CD14-positive monocyte (primary cell): ENCODE data around the gene UBIAD1. TPM values are rescaled to one million over a fixed set of nuclear protein-coding genes. Genes with fewer than 3 reads are reported as not detected.

ENCODE experiments used
- DNase-seq, 3 donors: peaks; one replicate each; pipeline ENCODE4 v3.0.0-alpha.2; 2011 to 2022
- H2AFZ ChIP-seq: 2 replicates; pipeline ENCODE4 v1.6.0; 2012; ENCODE audit warnings: mild to moderate bottlenecking, low read depth, low read length, inconsistent platforms; ENCODE audit not compliant: insufficient read depth, poor library complexity, severe bottlenecking
- H3K27ac ChIP-seq, 2 donors: 1 replicate in 1 of 2; 2 replicates in 1 of 2; pipeline ENCODE4 v1.5.1; 2012 to 2013; ENCODE audit warnings: low read length in 2 of 2, control low read depth in 1 of 2, inconsistent platforms in 1 of 2, low read depth in 1 of 2, mild to moderate bottlenecking in 1 of 2
- H3K27me3 ChIP-seq, 2 donors: one replicate each; pipeline versions ENCODE4 v1.6.0 to v1.6.1; 2011 to 2013; ENCODE audit warnings: low read length in 2 of 2; ENCODE audit not compliant: control insufficient read depth in 2 of 2, insufficient read depth in 2 of 2
- H3K36me3 ChIP-seq, 2 donors: replicated peaks in 1 of 2; 1 replicate in 1 of 2; 2 replicates in 1 of 2; pipeline versions ENCODE4 v1.5.1 to v1.6.1; 2012 to 2013; ENCODE audit warnings: low read length in 2 of 2, control low read depth in 1 of 2, inconsistent platforms in 1 of 2, mild to moderate bottlenecking in 1 of 2; ENCODE audit not compliant: insufficient read depth in 2 of 2, control insufficient read depth in 1 of 2
- H3K4me1 ChIP-seq, 2 donors: 1 replicate in 1 of 2; 2 replicates in 1 of 2; pipeline versions ENCODE4 v1.5.1 to v1.6.1; 2012 to 2013; ENCODE audit warnings: low read length in 2 of 2, control low read depth in 1 of 2, inconsistent platforms in 1 of 2, mild to moderate bottlenecking in 1 of 2, moderate library complexity in 1 of 2; ENCODE audit not compliant: insufficient read depth in 2 of 2, control insufficient read depth in 1 of 2
- H3K4me2 ChIP-seq: replicated peaks from 2 replicates; pipeline ENCODE3; 2012; ENCODE audit warnings: low read length, moderate library complexity, mild to moderate bottlenecking; ENCODE audit not compliant: poor library complexity, severe bottlenecking; ENCODE audit errors: extremely low read depth
- H3K4me3 ChIP-seq, 3 experiments: fragments of 200-600 bp in 1 of 3; sonication (generic) in 1 of 3; replicated peaks in 1 of 3; 1 replicate in 2 of 3; 2 replicates in 1 of 3; pipeline ENCODE4 v1.5.1; 2011 to 2013; ENCODE audit warnings: low read length in 3 of 3, mild to moderate bottlenecking in 3 of 3, control low read depth in 2 of 3, low read depth in 2 of 3, inconsistent platforms in 1 of 3, moderate library complexity in 1 of 3
- H3K79me2 ChIP-seq: 2 replicates; pipeline ENCODE4 v1.6.0; 2012; ENCODE audit warnings: mild to moderate bottlenecking, control low read depth, inconsistent platforms, low read length, moderate library complexity; ENCODE audit not compliant: insufficient read depth
- H3K9ac ChIP-seq: 2 replicates; pipeline ENCODE4 v1.6.0; 2017; ENCODE audit warnings: low read length, mild to moderate bottlenecking; ENCODE audit not compliant: insufficient read depth, poor library complexity, severe bottlenecking
- H3K9me3 ChIP-seq, 2 donors: replicated peaks in 1 of 2; 1 replicate in 1 of 2; 2 replicates in 1 of 2; pipeline versions ENCODE4 v1.5.1 to v1.6.1; 2012 to 2013; ENCODE audit warnings: low read length in 2 of 2, control low read depth in 1 of 2; ENCODE audit not compliant: control insufficient read depth in 1 of 2, insufficient read depth in 1 of 2
- H4K20me1 ChIP-seq: 2 replicates; pipeline ENCODE4 v1.6.0; 2012; ENCODE audit warnings: mild to moderate bottlenecking, low read length, control low read depth, moderate library complexity; ENCODE audit not compliant: insufficient read depth
- H3K27ac Mint-ChIP-seq, 7 donors: one replicate each; pipeline ENCODE4 v1.8.0; 2020; ENCODE audit warnings: mild to moderate bottlenecking in 7 of 7, mixed read lengths in 7 of 7, moderate library complexity in 6 of 7, inconsistent platforms in 2 of 7
- H3K27me3 Mint-ChIP-seq, 3 donors: one replicate each; pipeline ENCODE4 v1.8.0; 2021 to 2022; ENCODE audit warnings: low read depth in 3 of 3, mild to moderate bottlenecking in 3 of 3, mixed read lengths in 3 of 3, moderate library complexity in 3 of 3, inconsistent platforms in 1 of 3
- H3K36me3 Mint-ChIP-seq, 2 donors: one replicate each; pipeline ENCODE4 v1.8.0; 2020; ENCODE audit warnings: mixed read lengths in 2 of 2, inconsistent platforms in 1 of 2, mild to moderate bottlenecking in 1 of 2
- H3K4me1 Mint-ChIP-seq: one replicate; pipeline ENCODE4 v1.8.0; 2020; ENCODE audit warnings: mild to moderate bottlenecking, mixed read lengths
- H3K4me3 Mint-ChIP-seq, 2 donors: one replicate each; pipeline ENCODE4 v1.8.0; 2020; ENCODE audit warnings: mild to moderate bottlenecking in 2 of 2, mixed read lengths in 2 of 2, moderate library complexity in 1 of 2
- H3K9me3 Mint-ChIP-seq, 7 donors: one replicate each; pipeline ENCODE4 v1.8.0; 2020 to 2022; ENCODE audit warnings: mixed read lengths in 7 of 7, mild to moderate bottlenecking in 6 of 7, moderate library complexity in 6 of 7, inconsistent platforms in 2 of 7
- WGBS: methylation state at CpG from one replicate; pipeline ENCODE4 v1.1.5; 2013; ENCODE audit warnings: missing lambda C conversion rate; ENCODE audit not compliant: insufficient coverage; 5-methylcytosine and 5-hydroxymethylcytosine counted together
- intact Hi-C, 2 donors: fragments of 100-400 bp; cut with micrococcal nuclease; formaldehyde crosslinking; loops; one replicate each; pipeline versions ENCODE4 v1.15.0 to v1.15.1; 2023
- polyA plus RNA-seq, 3 donors: library from polyadenylated mRNA; depleted of rRNA in 1 of 3; unstranded in 2 of 3; stranded (reverse) in 1 of 3; fragments of 300-500 nt in 2 of 3; fragments of >200 nt in 1 of 3; fragmentation: Illumina TruSeq in 2 of 3; gene quantifications; 1 replicate in 2 of 3; 2 replicates in 1 of 3; pipeline ENCODE4 v1.2.3, GENCODE V29; 2012 to 2021
- TF ChIP-seq, protein P1 (sequence below): fragments of 200-600 bp; IDR thresholded peaks from one replicate; pipeline ENCODE4 v1.8.0; 2022; ENCODE audit warnings: antibody characterized with exemption, mild to moderate bottlenecking

The UBIAD1 gene
- polyA plus RNA-seq, 3 donors, result 4.3 to 10.5 (median 9.8) TPM

DNA sequence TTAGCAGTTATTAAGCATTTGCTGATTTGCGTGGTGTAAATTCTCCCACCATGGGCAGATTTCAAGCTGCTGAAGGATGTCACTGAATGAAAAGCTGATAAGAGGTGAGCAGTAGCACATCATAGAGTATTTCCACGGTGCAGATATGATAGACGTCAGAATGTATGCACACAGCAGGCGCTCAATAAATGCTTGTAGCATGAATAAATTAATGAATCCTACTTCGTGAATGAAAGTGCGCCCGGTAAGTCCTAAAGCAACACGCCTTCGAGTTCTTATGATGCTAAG is 510 bp upstream of the UBIAD1 start:
- TF ChIP-seq, protein P1, sequence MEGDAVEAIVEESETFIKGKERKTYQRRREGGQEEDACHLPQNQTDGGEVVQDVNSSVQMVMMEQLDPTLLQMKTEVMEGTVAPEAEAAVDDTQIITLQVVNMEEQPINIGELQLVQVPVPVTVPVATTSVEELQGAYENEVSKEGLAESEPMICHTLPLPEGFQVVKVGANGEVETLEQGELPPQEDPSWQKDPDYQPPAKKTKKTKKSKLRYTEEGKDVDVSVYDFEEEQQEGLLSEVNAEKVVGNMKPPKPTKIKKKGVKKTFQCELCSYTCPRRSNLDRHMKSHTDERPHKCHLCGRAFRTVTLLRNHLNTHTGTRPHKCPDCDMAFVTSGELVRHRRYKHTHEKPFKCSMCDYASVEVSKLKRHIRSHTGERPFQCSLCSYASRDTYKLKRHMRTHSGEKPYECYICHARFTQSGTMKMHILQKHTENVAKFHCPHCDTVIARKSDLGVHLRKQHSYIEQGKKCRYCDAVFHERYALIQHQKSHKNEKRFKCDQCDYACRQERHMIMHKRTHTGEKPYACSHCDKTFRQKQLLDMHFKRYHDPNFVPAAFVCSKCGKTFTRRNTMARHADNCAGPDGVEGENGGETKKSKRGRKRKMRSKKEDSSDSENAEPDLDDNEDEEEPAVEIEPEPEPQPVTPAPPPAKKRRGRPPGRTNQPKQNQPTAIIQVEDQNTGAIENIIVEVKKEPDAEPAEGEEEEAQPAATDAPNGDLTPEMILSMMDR, result no peak
- H3K4me3 ChIP-seq, result peak overlapping the region; percentile 24 to 70 (median 41)
- no peak overlapping the region for H3K27ac ChIP-seq

DNA sequence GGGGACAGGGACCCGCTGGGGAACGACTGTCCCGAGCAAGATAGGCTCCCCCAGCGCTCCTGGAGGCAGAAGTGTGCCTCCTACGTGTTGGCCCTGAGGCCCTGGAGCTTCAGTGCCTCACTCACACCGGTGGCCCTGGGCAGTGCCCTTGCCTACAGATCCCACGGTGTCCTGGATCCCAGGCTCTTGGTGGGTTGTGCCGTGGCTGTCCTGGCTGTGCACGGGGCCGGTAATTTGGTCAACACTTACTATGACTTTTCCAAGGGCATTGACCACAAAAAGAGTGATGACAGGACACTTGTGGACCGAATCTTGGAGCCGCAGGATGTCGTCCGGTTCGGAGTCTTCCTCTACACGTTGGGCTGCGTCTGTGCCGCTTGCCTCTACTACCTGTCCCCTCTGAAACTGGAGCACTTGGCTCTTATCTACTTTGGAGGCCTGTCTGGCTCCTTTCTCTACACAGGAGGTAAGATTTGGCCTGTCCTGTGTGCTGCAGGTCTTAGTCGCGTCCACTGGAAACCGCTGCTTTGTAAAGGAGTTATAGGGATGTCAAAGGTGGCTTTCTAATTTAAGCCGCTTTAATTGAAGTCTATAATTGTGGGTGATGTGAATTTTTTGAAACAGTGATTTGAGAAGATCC is 717 bp downstream of the UBIAD1 start:
- H3K27ac ChIP-seq, result peak overlapping the region; percentile 84 to 94
- WGBS, result under 1% methylated on average over 18 of the region's 22 CpGs

More for the DNA sequence above, 510 bp upstream of the UBIAD1 start:
- Histone ChIP-seq H3K4me2 (peak overlapping the region; percentile 69), H3K9ac (no peak overlapping the region), H3K9me3 (no peaks in the 10 kb centered on the region), H3K36me3 (peaks cover 2 to 13% of the 10 kb centered on the region in 2 donors), H4K20me1 (no peaks in the 10 kb centered on the region), H3K27me3 (no peaks in the 10 kb centered on the region), H2AFZ (peak overlapping the region; percentile 67), H3K4me1 (peaks cover 25 to 29% of the 10 kb centered on the region in 2 donors), H3K79me2 (peaks cover 36% of the 10 kb centered on the region)
- Mint-ChIP-seq H3K36me3 (peaks cover 14 to 18% of the 10 kb centered on the region in 2 donors), H3K27me3 (peaks cover 0 to 4% (median 0%) of the 10 kb centered on the region in 3 donors), H3K9me3 (no peaks in the 10 kb centered on the region), H3K27ac (peak overlapping the region in 2 of 7 donors; percentile 27 to 76), H3K4me3 (peak overlapping the region in 1 of 2 donors; percentile 37), H3K4me1 (peaks cover 27% of the 10 kb centered on the region)
- no peak for DNase-seq
- intact Hi-C loops, result loop anchor here (1.0 to 10.0 kb wide), 3 partner anchors 10 to 632 kb away; partner anchors contain the start of genes MTOR (in 1 of the 2) and TARDBP (in 1 of the 2)
- WGBS, result 16% methylated on average over 9 of the region's 9 CpGs

More for the DNA sequence above, 717 bp downstream of the UBIAD1 start:
- Histone ChIP-seq H3K36me3 (peaks cover 2 to 25% of the 10 kb centered on the region in 2 donors), H3K9me3 (no peaks in the 10 kb centered on the region), H3K4me1 (peaks cover 25 to 29% of the 10 kb centered on the region in 2 donors), H3K79me2 (peaks cover 36% of the 10 kb centered on the region), H3K27me3 (no peaks in the 10 kb centered on the region), H3K4me3 (peak overlapping the region; percentile 69 to 95 (median 84)), H3K9ac (peak overlapping the region; percentile 91), H3K4me2 (peak overlapping the region; percentile 88), H2AFZ (peak overlapping the region; percentile 92), H4K20me1 (no peaks in the 10 kb centered on the region)
- DNase-seq, result peak in 1 of 3 donors; percentile 11
- peaks cover 22 to 24% of the 10 kb centered on the region in 2 donors for H3K36me3 Mint-ChIP-seq
- H3K4me3 Mint-ChIP-seq, result peak overlapping the region; percentile 82 to 87
- intact Hi-C loops, result loop anchor here (5.0 to 10.0 kb wide), 2 partner anchors 261 to 631 kb away; partner anchors contain the start of gene TARDBP (in 1 of the 2)
- H3K4me1 Mint-ChIP-seq, result peaks cover 27% of the 10 kb centered on the region
- peaks cover 0 to 4% (median 0%) of the 10 kb centered on the region in 3 donors for H3K27me3 Mint-ChIP-seq
- H3K27ac Mint-ChIP-seq, result peak overlapping the region; percentile 79 to 94 (median 87)
- TF ChIP-seq, protein P1, result no peak
- no peaks in the 10 kb centered on the region for H3K9me3 Mint-ChIP-seq
